Mammary epithelial cell (primary cell): ENCODE measurements around the gene CCDC160.

ENCODE experiments used
- EZH2 ChIP-seq: IDR thresholded peaks from 2 replicates; pipeline ENCODE4 v1.6.1; 2012; ENCODE audit warnings: low read length, inconsistent platforms, borderline replicate concordance
- TF ChIP-seq, protein P1 (sequence below), 2 donors: IDR thresholded peaks in 1 of 2; conservative IDR thresholded peaks in 1 of 2; 2 replicates each; pipeline ENCODE4 v1.5.1; 2011 to 2012; ENCODE audit warnings: inconsistent platforms in 2 of 2, low read length in 2 of 2, mild to moderate bottlenecking in 2 of 2, control low read depth in 1 of 2, low read depth in 1 of 2; ENCODE audit not compliant: insufficient read depth in 1 of 2; ENCODE audit errors: extremely low read depth in 1 of 2

DNA sequence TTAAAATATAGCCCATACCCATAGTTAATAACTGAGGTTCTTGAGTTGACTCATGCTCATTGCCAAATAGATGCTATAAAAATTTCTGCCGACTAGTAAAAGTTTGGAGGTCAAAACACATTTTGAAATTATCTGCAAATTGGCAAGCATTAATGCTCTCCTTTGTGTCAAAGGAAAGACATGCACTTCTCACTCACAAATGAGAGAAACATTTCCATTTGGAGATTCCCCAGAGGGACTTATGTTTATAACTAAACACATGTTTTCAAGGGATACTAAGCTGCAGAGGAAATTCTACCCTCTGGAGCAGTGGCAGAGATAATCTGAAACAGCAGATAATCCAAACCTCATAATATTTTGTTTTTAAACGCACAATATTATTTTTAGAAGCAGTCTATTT is 45.7 kb upstream of the CCDC160 start:
- TF ChIP-seq, protein P1, sequence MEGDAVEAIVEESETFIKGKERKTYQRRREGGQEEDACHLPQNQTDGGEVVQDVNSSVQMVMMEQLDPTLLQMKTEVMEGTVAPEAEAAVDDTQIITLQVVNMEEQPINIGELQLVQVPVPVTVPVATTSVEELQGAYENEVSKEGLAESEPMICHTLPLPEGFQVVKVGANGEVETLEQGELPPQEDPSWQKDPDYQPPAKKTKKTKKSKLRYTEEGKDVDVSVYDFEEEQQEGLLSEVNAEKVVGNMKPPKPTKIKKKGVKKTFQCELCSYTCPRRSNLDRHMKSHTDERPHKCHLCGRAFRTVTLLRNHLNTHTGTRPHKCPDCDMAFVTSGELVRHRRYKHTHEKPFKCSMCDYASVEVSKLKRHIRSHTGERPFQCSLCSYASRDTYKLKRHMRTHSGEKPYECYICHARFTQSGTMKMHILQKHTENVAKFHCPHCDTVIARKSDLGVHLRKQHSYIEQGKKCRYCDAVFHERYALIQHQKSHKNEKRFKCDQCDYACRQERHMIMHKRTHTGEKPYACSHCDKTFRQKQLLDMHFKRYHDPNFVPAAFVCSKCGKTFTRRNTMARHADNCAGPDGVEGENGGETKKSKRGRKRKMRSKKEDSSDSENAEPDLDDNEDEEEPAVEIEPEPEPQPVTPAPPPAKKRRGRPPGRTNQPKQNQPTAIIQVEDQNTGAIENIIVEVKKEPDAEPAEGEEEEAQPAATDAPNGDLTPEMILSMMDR (conservative IDR thresholded peaks at IDR 0.05 in 1 of 2, IDR thresholded peaks at IDR 0.05 in 1 of 2; ENCODE audit: extremely low read depth in 1 of 2, insufficient read depth in 1 of 2, low read depth in 1 of 2, low read length in 2 of 2) = no peak
- TF ChIP-seq EZH2 = no peak
